Stimulated activated CD4-positive, alpha-beta T cell treated with anti-CD3 and anti-CD28 coated beads, Interleukin-4, amount 100 ng/mL, for 1 hour (primary cell): ENCODE results near the gene CLIC6.

Experiments used
- DNase-seq: peaks from one replicate; pipeline ENCODE4 v3.0.0-alpha.2; 2020

The CLIC6 gene

DNA sequence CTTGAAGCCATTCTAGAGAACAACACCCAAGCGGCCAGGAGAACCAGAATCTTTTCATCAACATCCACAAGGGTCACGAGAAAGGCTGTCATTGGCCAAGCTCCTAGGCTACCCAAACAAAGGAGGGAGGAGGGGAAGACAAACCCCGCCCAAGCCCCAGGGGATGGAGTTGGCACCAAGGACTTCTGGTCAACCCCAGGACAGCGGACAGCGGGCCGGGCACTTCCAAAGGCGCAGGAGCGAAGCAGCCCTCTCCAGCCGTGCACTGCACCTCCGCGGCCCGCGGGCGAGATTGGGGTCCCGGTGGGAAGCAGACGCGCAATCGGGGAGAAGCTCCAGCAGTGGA, at the start of gene CLIC6:
CLIC6 (plus strand) TSS at position 192 of the 346 bp plus-strand sequence. CDS start 395 bp downstream, outside the sequence.
- no peak for DNase-seq

DNA sequence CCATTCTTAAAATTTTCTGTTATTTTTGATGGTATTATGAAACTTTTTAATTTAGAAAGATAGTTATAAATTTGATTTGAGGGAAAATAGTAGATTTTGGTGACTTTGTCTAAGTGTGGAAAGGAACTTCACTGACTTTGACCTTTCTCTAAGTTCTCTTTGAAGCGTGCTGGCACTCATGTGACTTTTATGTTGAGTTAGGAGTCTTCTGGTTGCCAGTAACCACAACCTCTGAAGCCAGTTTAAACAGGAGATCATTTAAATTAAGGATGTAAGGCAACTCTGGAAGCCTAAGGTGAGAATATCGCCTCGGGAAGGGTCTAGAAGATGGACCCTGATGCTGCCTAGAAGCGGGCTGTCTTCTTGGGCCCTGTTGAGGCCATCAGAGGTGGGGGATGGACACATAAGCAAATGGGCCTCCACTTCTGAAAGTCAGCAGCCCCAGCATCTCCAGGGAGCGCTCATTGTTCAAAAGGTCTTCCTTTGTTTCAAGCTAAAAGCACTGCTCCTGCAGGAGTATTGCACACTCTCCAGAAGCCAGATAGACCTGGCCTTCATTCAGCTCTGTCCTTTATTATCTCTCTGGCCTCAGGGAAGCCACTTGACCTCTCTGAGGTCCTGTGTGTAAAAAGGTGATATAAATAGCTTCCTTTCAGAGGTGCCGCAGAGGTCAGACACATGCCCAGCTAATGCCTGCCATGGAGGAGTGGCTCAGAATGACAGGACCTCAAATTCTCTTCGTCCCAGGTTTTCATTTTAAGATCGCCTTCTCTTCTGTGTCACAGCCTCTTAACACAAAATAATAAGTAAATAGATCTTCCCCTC, 48.7 kb upstream of the CLIC6 start:
- no peak for DNase-seq

GRCh38 chr21:34621434-34622350, 47.1 kb upstream of the CLIC6 start:
- no peak for DNase-seq

DNA sequence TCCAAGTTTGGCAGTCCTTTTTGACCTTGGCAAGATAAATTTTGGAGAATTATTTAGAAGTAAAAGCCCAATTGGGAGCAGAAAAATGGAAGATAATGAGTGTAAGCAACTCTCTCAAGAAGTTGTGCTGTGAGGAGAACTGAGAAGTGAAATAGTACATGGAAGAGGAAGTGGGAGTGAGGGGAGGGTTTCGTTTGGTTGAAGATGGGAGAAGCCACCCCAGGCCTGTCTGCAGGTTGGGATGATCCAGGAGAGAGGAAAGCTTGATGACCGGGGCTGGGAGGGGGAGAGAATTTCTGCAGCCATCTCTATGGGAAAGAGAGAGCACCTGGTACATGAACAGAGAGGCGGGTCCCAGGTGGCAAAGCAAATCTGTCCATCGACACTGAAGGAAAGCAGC, 45.3 kb upstream of the CLIC6 start:
- no peak for DNase-seq

- DNase-seq: no peak
Measured at GRCh38 chr21:34625030-34625593, 43.7 kb upstream of the CLIC6 start.

GRCh38 chr21:34626131-34626530, 42.7 kb upstream of the CLIC6 start:
- no peak for DNase-seq

- no peak for DNase-seq
Measured at GRCh38 chr21:34630536-34631143, 38.2 kb upstream of the CLIC6 start.

- no peak for DNase-seq
Measured at GRCh38 chr21:34632498-34632897, 36.3 kb upstream of the CLIC6 start.

GRCh38 chr21:34635307-34635706, 33.5 kb upstream of the CLIC6 start:
- peak; percentile 11 for DNase-seq

GRCh38 chr21:34636961-34637360, 31.8 kb upstream of the CLIC6 start:
- no peak for DNase-seq

DNA sequence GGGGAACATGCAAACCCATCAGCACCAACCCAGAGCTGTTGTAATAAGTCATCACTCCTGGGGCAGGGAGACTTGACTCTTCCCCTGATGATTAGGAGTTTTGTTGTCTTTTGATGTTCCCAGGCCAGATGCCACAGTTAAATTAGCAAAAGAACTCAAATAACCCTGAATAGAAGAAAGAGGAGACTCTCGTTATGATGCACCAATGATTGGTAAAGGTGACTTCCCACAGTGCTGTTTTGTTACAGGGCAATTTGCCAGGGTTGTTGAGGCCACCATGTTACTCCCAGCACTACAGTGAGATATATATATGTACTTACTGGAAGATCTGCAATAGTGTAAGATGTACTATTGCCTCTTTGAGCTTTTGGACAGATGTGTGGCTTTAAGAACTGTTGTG, 29.5 kb upstream of the CLIC6 start:
- no peak for DNase-seq

- peak; percentile 39 for DNase-seq
Measured at GRCh38 chr21:34639882-34640788, 28.7 kb upstream of the CLIC6 start.

DNA sequence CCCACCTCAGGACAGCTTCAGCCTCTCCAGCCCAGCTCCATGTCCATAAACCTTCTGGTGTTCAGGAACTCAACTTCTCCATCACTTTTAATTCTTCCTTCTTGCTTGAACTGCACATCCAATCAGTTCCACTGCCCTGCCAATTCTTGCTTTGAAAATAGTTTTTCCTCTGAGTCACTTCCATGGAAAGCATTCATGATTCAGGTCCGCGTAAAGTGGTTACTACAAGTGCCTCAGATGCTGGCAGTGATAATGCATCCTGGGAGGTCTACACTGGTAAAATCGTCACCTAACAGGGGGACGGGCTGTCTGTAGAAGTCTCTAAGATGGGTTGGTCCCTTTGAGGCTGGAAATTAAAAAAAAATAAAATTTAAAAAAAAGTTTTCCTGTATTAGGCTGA, 27.9 kb upstream of the CLIC6 start:
- no peak for DNase-seq

DNA sequence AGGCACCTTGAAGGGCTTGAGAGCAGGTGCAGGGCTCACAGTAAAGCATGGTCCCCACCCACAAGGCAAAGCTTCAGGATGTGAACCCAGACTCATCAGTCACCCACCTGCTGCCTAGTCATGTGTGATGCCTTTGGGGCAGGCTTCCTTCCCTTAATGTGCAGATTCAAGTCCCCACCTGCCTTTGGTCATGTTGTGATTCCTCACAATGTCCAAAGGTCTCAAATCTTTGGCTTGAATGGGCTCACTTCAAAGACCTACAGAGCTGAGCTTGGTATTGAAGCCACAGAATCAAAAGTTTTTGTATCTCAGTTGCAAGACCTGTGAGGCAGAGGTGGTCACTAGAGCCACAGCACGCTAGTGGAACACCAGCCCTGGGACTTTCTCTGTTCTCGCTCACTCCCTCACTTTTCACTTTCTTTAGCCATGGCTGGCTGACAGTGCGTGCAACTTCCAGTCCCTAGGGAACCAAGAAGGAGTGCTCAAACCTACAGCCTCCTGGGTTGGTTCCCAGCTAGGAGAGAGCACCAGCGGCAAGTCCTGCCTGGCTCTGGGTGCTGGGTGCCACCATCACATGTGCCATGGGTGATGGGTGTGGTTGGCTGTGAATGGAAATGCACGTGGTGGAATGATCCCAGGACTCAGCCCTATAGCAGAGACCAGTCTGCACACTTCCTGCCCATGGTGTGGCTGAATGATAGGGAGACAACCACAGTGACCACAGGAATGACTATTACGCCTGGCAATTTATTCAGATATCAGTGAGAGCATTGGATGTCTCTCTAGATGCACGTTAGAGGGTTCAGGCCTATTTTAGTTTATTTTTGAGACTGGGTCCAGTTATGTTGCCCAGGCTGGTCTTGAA, 26.4 kb upstream of the CLIC6 start:
- DNase-seq: no peak

DNA sequence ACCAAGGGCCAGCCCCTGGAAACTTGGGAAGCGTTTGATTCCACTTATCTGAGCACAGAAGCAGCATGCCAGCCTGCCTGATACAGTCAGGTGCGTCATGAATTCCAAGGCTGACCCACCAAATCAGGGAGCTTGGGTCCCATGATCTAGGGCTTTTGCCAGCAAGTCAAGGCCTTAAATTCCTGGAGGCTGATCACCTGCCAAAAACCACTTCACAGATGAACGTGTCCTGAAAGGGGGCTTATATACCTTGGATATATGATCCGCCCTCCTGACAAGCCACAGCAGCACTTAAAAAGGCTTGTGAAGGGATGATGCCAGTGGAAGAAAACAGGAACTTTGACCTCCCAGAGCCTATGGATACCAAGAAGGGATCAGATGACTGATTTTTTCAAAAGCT, 24.0 kb upstream of the CLIC6 start:
- DNase-seq: no peak

DNA sequence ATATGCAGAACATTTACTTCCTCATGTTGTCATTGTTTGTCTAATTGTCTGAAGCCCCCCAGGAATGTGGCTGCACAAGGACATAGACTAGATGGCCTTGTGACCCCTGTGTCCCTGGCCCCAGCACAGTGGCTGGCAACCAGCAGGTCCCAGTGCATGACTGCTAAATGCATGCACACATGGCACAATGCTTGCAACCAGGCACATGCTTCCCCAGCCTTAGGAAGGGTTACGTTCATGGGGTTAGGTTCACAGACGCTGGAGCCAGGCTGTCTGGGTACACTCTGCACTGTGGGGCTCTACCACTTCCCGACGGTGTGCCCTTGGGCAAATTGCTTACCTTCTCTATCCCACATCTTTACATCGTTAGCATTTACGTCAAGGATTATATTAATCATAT, 21.2 kb upstream of the CLIC6 start:
- no peak for DNase-seq

DNA sequence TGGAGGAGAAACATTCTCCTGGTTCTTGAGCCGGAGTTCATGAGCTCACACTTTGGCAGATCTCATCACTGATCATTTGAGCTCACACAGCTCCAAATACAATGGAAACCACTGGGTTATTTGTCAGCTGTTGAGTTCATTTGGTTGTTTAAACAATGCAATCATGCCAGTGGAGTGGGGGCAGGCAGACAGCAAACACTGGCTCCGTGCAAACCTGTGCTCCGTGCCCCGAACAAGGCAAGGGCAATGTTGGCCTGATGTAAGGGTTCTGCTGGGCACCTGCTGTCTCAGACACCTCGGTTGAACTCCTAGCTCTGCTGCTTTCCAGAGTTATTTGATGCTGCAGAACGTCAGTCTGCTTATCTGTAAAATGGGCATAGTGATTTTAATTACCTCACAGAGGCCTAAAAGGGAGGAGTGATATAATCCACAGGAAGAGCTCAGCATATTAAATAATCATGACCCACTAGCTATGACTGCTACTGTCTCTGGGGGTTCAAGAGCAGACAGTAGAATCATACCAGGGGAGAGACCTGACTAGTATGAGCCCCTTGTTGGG, 20.0 kb upstream of the CLIC6 start:
- no peak for DNase-seq

- no peak for DNase-seq
Measured at GRCh38 chr21:34649400-34649799, 19.4 kb upstream of the CLIC6 start.

DNA sequence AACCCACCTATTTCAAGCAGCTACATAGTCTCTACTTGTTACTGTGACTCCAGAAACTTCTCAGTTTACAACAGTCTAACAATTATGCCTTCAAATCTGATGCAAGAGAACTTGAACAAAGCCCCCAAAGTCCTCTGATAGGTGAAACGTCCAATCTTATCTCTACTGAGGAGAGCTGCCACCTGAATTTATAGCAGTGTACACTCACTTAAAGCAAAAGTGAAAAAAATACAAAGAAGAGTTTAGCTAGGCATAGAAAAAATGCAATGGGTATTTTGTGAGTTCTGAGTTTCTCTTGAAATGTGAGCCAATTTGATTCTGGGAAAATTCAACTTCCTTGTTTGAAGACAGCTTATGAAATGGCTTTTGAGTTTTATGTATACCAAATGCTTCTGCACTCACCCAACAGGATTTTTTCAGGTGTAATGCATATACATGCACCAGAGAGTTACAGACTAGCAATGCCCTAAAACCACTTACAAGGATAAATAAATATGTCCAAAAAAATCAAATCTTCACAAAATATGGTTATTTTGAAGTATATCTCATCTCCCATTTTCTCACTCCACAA, 17.8 kb upstream of the CLIC6 start:
- no peak for DNase-seq

GRCh38 chr21:34651642-34652041, 17.2 kb upstream of the CLIC6 start:
- no peak for DNase-seq
